Measurements from ENCODE around the gene ELF1.
"Not testable (repeated sequence)": the region's sequence is repeated elsewhere in the genome, so short reads cannot be mapped to it uniquely, and the experiment has no call there.

ELF1 gene

GRCh38 chr13:40984668-40985366 lies 34.3 kb downstream of the ELF1 start:
- Histone ChIP-seq H3K4me3 (ENCODE audit: low read length) (no peak overlapping the region), H3K4me1 (ENCODE audit: control insufficient read depth, low read depth, low read length) (peaks cover 6% of the 10 kb centered on the region), H3K9ac (ENCODE audit: low read length) (no peak overlapping the region)

GRCh38 chr13:40983725-40984667 lies 35.1 kb downstream of the ELF1 start:
- Histone ChIP-seq H3K9me3 (ENCODE audit: control insufficient read depth, low read depth, low read length) (no peaks in the 10 kb centered on the region), H3K4me1 (ENCODE audit: control insufficient read depth, low read depth, low read length) (peaks cover 6% of the 10 kb centered on the region), H3K9ac (ENCODE audit: low read length) (no peak overlapping the region), H3K36me3 (ENCODE audit: control insufficient read depth, low read depth, low read length) (no peaks in the 10 kb centered on the region), H3K27me3 (ENCODE audit: control insufficient read depth, insufficient read depth, low read length) (no peaks in the 10 kb centered on the region), H3K27ac (ENCODE audit: low read length) (no peak overlapping the region), H3K4me3 (ENCODE audit: low read length) (no peak overlapping the region)

More at GRCh38 chr13:40984668-40985366, 34.3 kb downstream of the ELF1 start:
- Histone ChIP-seq H3K9me3 (ENCODE audit: control insufficient read depth, low read depth, low read length) (no peaks in the 10 kb centered on the region), H3K36me3 (ENCODE audit: control insufficient read depth, low read depth, low read length) (no peaks in the 10 kb centered on the region), H3K27me3 (ENCODE audit: control insufficient read depth, insufficient read depth, low read length) (no peaks in the 10 kb centered on the region), H3K27ac (ENCODE audit: low read length) (no peak overlapping the region)

GRCh38 chr13:40983259-40983658 lies 35.9 kb downstream of the ELF1 start:
- Histone ChIP-seq H3K4me3 (ENCODE audit: low read length) (no peak overlapping the region), H3K36me3 (ENCODE audit: control insufficient read depth, low read depth, low read length) (no peaks in the 10 kb centered on the region), H3K9ac (ENCODE audit: low read length) (no peak overlapping the region), H3K4me1 (ENCODE audit: control insufficient read depth, low read depth, low read length) (peaks cover 6% of the 10 kb centered on the region), H3K27me3 (ENCODE audit: control insufficient read depth, insufficient read depth, low read length) (no peaks in the 10 kb centered on the region), H3K9me3 (ENCODE audit: control insufficient read depth, low read depth, low read length) (no peaks in the 10 kb centered on the region), H3K27ac (ENCODE audit: low read length) (no peak overlapping the region)

- Histone ChIP-seq H3K27me3 (ENCODE audit: control insufficient read depth, insufficient read depth, low read length) (no peaks in the 10 kb centered on the region), H3K4me1 (ENCODE audit: control insufficient read depth, low read depth, low read length) (peaks cover 6% of the 10 kb centered on the region), H3K36me3 (ENCODE audit: control insufficient read depth, low read depth, low read length) (no peaks in the 10 kb centered on the region), H3K9me3 (ENCODE audit: control insufficient read depth, low read depth, low read length) (no peaks in the 10 kb centered on the region), H3K9ac (ENCODE audit: low read length) (no peak overlapping the region), H3K27ac (ENCODE audit: low read length) (no peak overlapping the region), H3K4me3 (ENCODE audit: low read length) (no peak overlapping the region)
Observed at GRCh38 chr13:40982772-40983171, 36.3 kb downstream of the ELF1 start.

GRCh38 chr13:40981949-40982348 lies 37.2 kb downstream of the ELF1 start:
- no peak overlapping the region for H3K4me3 ChIP-seq (ENCODE audit: low read length)
- no peak overlapping the region for H3K27ac ChIP-seq (ENCODE audit: low read length)
- no peak overlapping the region for H3K9ac ChIP-seq (ENCODE audit: low read length)
- no peaks in the 10 kb centered on the region for H3K9me3 ChIP-seq (ENCODE audit: control insufficient read depth, low read depth, low read length)
- H3K4me1 ChIP-seq (ENCODE audit: control insufficient read depth, low read depth, low read length): peaks cover 6% of the 10 kb centered on the region
- H3K36me3 ChIP-seq (ENCODE audit: control insufficient read depth, low read depth, low read length): no peaks in the 10 kb centered on the region
- H3K27me3 ChIP-seq (ENCODE audit: control insufficient read depth, insufficient read depth, low read length): no peaks in the 10 kb centered on the region

- Histone ChIP-seq H3K9me3 (ENCODE audit: control insufficient read depth, low read depth, low read length) (no peaks in the 10 kb centered on the region), H3K4me1 (ENCODE audit: control insufficient read depth, low read depth, low read length) (peaks cover 6% of the 10 kb centered on the region), H3K4me3 (ENCODE audit: low read length) (no peak overlapping the region), H3K9ac (ENCODE audit: low read length) (no peak overlapping the region), H3K27me3 (ENCODE audit: control insufficient read depth, insufficient read depth, low read length) (no peaks in the 10 kb centered on the region), H3K27ac (ENCODE audit: low read length) (peak overlapping the region; percentile 17), H3K36me3 (ENCODE audit: control insufficient read depth, low read depth, low read length) (no peaks in the 10 kb centered on the region)
Observed at GRCh38 chr13:40981361-40981760, 37.8 kb downstream of the ELF1 start.

- Histone ChIP-seq H3K27ac (ENCODE audit: low read length) (no peak overlapping the region), H3K36me3 (ENCODE audit: control insufficient read depth, low read depth, low read length) (no peaks in the 10 kb centered on the region), H3K9ac (ENCODE audit: low read length) (no peak overlapping the region), H3K4me3 (ENCODE audit: low read length) (no peak overlapping the region), H3K27me3 (ENCODE audit: control insufficient read depth, insufficient read depth, low read length) (no peaks in the 10 kb centered on the region), H3K4me1 (ENCODE audit: control insufficient read depth, low read depth, low read length) (peaks cover 6% of the 10 kb centered on the region), H3K9me3 (ENCODE audit: control insufficient read depth, low read depth, low read length) (no peaks in the 10 kb centered on the region)
Observed at GRCh38 chr13:40980461-40980860, 38.7 kb downstream of the ELF1 start.

GRCh38 chr13:40979232-40979631 lies 39.9 kb downstream of the ELF1 start:
- Histone ChIP-seq H3K36me3 (ENCODE audit: control insufficient read depth, low read depth, low read length) (no peaks in the 10 kb centered on the region), H3K4me1 (ENCODE audit: control insufficient read depth, low read depth, low read length) (peaks cover 8% of the 10 kb centered on the region), H3K9ac (ENCODE audit: low read length) (no peak overlapping the region), H3K27ac (ENCODE audit: low read length) (no peak overlapping the region), H3K27me3 (ENCODE audit: control insufficient read depth, insufficient read depth, low read length) (no peaks in the 10 kb centered on the region), H3K9me3 (ENCODE audit: control insufficient read depth, low read depth, low read length) (no peaks in the 10 kb centered on the region), H3K4me3 (ENCODE audit: low read length) (no peak overlapping the region)

GRCh38 chr13:40978109-40978508 lies 41.0 kb downstream of the ELF1 start:
- not testable (repeated sequence) for H3K36me3 ChIP-seq (ENCODE audit: control insufficient read depth, low read depth, low read length)

GRCh38 chr13:40975441-40975840 lies 43.7 kb downstream of the ELF1 start:
- no peak overlapping the region for H3K4me3 ChIP-seq (ENCODE audit: low read length)
- no peak overlapping the region for H3K9ac ChIP-seq (ENCODE audit: low read length)
- no peaks in the 10 kb centered on the region for H3K9me3 ChIP-seq (ENCODE audit: control insufficient read depth, low read depth, low read length)
- H3K27ac ChIP-seq (ENCODE audit: low read length): no peak overlapping the region
- no peaks in the 10 kb centered on the region for H3K27me3 ChIP-seq (ENCODE audit: control insufficient read depth, insufficient read depth, low read length)
- no peaks in the 10 kb centered on the region for H3K36me3 ChIP-seq (ENCODE audit: control insufficient read depth, low read depth, low read length)
- H3K4me1 ChIP-seq (ENCODE audit: control insufficient read depth, low read depth, low read length): peaks cover 3% of the 10 kb centered on the region

More at GRCh38 chr13:40978109-40978508, 41.0 kb downstream of the ELF1 start:
- not testable (repeated sequence) for H3K4me1 ChIP-seq (ENCODE audit: control insufficient read depth, low read depth, low read length); H3K9me3 ChIP-seq (ENCODE audit: control insufficient read depth, low read depth, low read length); H3K27ac ChIP-seq (ENCODE audit: low read length); H3K27me3 ChIP-seq (ENCODE audit: control insufficient read depth, insufficient read depth, low read length); H3K9ac ChIP-seq (ENCODE audit: low read length); H3K4me3 ChIP-seq (ENCODE audit: low read length)

GRCh38 chr13:40974460-40975407 lies 44.4 kb downstream of the ELF1 start:
- no peak overlapping the region for H3K27ac ChIP-seq (ENCODE audit: low read length)
- no peaks in the 10 kb centered on the region for H3K36me3 ChIP-seq (ENCODE audit: control insufficient read depth, low read depth, low read length)

More at GRCh38 chr13:40974460-40975407, 44.4 kb downstream of the ELF1 start:
- Histone ChIP-seq H3K4me1 (ENCODE audit: control insufficient read depth, low read depth, low read length) (peaks cover 3% of the 10 kb centered on the region), H3K4me3 (ENCODE audit: low read length) (no peak overlapping the region), H3K9me3 (ENCODE audit: control insufficient read depth, low read depth, low read length) (no peaks in the 10 kb centered on the region), H3K9ac (ENCODE audit: low read length) (no peak overlapping the region), H3K27me3 (ENCODE audit: control insufficient read depth, insufficient read depth, low read length) (no peaks in the 10 kb centered on the region)
